Endothelial cell of umbilical vein (primary cell): ENCODE data around the gene TXNIP.

Experiments used
- POLR2A ChIP-seq: IDR thresholded peaks from 2 replicates; pipeline ENCODE4 v1.6.1; 2012; ENCODE audit warnings: low read depth, mild to moderate bottlenecking, control low read depth, low read length
- TF ChIP-seq, protein P1 (sequence below), 2 donors: IDR thresholded peaks; 1 replicate in 1 of 2; 2 replicates in 1 of 2; pipeline ENCODE4 v1.5.1; 2011; ENCODE audit warnings: low read length in 2 of 2, mild to moderate bottlenecking in 2 of 2, moderate library complexity in 2 of 2, control low read depth in 1 of 2, inconsistent platforms in 1 of 2, low read depth in 1 of 2; ENCODE audit not compliant: insufficient read depth in 1 of 2; ENCODE audit errors: extremely low read depth in 1 of 2
- TF ChIP-seq, protein P2 (sequence below): IDR thresholded peaks from 2 replicates; pipeline ENCODE4 v1.6.1; 2011; ENCODE audit not compliant: insufficient read depth, insufficient read length

- TF ChIP-seq, protein P1, sequence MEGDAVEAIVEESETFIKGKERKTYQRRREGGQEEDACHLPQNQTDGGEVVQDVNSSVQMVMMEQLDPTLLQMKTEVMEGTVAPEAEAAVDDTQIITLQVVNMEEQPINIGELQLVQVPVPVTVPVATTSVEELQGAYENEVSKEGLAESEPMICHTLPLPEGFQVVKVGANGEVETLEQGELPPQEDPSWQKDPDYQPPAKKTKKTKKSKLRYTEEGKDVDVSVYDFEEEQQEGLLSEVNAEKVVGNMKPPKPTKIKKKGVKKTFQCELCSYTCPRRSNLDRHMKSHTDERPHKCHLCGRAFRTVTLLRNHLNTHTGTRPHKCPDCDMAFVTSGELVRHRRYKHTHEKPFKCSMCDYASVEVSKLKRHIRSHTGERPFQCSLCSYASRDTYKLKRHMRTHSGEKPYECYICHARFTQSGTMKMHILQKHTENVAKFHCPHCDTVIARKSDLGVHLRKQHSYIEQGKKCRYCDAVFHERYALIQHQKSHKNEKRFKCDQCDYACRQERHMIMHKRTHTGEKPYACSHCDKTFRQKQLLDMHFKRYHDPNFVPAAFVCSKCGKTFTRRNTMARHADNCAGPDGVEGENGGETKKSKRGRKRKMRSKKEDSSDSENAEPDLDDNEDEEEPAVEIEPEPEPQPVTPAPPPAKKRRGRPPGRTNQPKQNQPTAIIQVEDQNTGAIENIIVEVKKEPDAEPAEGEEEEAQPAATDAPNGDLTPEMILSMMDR (IDR thresholded peaks at IDR 0.05; ENCODE audit: extremely low read depth in 1 of 2, insufficient read depth in 1 of 2, low read depth in 1 of 2, low read length in 2 of 2): no peak
- TF ChIP-seq, protein P2, sequence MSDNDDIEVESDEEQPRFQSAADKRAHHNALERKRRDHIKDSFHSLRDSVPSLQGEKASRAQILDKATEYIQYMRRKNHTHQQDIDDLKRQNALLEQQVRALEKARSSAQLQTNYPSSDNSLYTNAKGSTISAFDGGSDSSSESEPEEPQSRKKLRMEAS: peak; percentile 6
- TF ChIP-seq POLR2A: no peak
Observed at GRCh38 chr1:146036965-146037646, 40.7 kb upstream of the TXNIP start.
